GM12801 (cell line): ENCODE measurements around the gene DOCK2.

Source experiments
- TF ChIP-seq, protein P1 (sequence below): IDR thresholded peaks from one replicate; pipeline ENCODE4 v1.5.1; 2011; ENCODE audit warnings: control low read depth; ENCODE audit not compliant: insufficient read length; ENCODE audit errors: extremely low read depth

DOCK2 gene

DNA sequence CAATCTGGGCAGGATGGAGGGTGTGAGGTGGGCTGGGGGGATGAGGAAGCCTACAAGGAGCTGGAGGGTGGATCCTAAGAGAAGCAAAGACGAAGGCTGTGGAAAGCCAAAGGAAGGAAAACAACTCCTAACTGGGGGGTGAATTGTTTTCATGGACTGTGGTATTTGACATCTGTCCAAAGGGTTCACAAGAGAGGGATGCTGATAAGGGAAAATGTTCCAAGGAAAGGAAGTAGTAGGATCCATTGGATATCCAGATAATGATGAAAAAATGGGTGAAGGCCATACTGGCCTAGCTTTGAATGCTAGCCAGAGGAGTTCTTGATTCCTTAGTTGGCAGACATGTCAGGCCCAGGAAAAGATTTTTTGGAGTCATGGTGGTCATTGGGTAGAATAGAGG is 416.8 kb downstream of the DOCK2 start:
- TF ChIP-seq, protein P1, sequence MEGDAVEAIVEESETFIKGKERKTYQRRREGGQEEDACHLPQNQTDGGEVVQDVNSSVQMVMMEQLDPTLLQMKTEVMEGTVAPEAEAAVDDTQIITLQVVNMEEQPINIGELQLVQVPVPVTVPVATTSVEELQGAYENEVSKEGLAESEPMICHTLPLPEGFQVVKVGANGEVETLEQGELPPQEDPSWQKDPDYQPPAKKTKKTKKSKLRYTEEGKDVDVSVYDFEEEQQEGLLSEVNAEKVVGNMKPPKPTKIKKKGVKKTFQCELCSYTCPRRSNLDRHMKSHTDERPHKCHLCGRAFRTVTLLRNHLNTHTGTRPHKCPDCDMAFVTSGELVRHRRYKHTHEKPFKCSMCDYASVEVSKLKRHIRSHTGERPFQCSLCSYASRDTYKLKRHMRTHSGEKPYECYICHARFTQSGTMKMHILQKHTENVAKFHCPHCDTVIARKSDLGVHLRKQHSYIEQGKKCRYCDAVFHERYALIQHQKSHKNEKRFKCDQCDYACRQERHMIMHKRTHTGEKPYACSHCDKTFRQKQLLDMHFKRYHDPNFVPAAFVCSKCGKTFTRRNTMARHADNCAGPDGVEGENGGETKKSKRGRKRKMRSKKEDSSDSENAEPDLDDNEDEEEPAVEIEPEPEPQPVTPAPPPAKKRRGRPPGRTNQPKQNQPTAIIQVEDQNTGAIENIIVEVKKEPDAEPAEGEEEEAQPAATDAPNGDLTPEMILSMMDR: no peak

DNA sequence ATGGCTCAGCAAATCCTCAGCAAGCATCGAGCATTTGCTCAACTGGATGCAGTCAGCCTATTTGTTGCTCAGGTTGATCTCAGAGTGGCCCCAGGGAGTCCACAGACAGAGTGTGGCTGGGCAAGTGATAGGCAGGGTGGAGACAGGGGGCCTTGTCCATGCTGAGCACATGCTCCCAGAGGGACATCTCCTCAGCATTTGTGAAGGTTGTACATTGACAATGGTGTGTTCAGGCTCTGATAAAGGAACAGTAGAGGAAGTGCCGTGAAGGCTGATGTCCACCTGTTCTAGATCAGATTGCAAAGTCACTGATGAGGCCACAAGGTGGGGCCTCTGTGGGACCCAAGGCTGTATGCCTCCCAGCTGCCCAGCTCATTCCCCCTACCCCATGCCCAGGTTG is 418.5 kb downstream of the DOCK2 start:
- TF ChIP-seq, protein P1: no peak

DNA sequence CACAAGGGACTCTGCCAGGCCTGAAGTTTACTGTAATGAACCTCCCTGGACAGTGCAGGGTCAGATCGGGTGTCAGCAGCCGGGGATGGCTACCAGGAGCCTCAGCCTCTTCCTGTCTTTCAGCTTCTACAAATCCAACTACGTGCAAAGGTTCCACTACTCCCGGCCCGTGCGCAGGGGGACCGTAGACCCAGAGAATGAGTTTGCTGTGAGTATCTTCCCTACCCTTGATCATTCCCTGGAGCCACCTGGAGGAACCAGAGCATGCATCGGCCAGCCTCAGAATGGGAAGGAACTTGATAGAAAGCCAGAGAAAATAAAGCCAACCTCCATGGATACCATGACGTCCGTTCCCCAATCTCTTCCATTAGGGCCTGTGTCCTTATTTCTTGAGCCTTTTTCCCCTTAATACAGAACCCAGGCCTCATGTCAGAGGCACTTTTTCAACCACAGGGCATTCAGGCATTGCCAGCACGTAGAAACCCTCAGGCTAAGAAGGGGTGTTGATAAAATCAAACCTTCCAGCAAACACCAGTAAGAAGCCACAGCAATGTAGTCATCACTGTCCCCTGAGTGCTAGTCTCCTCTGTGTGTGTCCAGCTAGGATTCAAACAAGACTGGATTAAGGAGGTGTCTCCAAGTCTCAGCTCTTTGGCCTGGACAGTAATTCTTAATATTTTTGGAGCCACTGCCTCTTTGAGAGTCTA is 419.6 kb downstream of the DOCK2 start:
- TF ChIP-seq, protein P1: no peak

DNA sequence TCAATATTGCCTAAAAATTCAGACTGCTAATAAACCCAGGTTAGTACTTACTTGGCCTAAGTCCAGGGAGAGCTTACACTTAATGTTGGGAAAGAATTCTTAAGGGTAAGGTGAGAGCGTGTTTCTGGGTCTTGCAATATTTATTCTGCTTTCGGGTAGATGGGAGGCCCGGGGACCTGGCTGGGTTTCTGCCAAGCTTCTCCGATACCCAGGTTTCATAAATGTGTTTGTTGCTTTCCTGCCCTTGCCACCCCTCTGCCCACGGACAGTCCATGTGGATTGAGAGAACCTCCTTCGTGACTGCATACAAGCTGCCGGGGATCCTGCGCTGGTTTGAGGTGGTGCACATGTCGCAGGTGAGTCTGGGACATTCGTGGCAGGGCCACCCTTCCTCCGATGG is 420.2 kb downstream of the DOCK2 start:
- TF ChIP-seq, protein P1: no peak

DNA sequence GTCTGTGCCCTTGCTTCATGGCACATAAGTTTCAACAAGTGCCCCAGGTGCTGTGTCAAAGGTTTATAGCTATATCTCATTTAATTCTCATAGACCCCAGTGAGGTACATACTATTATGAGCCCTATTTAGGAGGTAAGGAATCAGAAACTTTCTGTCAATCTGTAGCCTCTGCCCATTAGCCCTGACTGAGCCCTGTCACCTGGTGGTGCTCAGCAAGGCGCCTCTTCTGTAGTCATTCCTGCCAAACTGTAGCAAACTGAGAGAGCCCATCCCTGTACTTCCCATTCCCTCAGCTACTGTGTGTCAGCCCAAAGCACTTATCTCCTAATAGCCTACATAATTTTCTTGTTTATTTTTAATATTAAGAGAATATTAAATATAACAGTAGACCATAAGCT is 422.1 kb downstream of the DOCK2 start:
- TF ChIP-seq, protein P1: no peak

DNA sequence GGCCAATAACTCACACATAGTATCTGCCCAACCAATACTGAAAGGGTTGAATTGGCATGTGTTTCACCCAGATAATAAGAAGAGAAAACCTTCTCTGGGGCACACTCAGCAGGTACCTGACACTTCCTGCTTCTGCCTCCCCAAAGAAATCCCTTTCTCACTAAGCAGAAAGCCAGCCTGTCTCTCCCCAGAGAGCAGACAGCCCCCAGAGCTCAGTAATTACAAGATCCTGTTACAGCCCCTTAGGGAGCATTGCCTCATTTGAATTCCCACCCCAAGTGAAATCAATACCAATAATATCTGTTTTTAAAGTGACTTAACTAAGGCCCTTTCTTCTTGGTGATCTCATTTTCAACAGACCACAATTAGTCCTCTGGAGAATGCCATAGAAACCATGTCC is 430.1 kb downstream of the DOCK2 start:
- TF ChIP-seq, protein P1: no peak

DNA sequence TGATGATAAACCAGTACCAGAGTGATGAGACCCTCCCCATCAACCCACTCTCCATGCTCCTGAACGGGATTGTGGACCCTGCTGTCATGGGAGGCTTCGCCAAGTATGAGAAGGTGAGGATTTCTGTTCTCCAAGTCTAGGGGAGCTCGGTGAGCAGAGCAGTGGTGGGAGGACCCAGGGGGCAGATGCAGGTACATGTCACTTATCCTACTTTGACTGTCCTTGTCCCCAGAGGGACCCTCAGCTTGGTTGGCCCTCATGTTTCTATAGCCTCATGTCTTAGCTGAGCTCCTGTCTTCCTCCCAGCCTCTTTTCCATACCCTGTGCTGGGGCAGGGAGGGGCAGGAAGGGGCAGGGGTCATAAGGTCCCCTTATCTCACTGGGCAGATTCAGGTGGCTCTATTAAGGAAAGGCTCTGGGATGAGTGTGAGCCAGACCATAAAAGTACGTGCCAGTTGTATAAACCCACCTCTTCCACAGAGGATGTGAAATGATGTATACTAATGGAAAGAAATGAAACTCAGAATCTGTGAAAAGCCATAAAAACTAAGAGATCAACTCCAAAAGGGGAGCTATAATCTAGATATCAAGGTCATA is 430.6 kb downstream of the DOCK2 start:
- TF ChIP-seq, protein P1: no peak
